GM12873 (cell line): ENCODE measurements around the gene GDPD4.

Source experiments
- TF ChIP-seq, protein P1 (sequence below): IDR thresholded peaks from 2 replicates; pipeline ENCODE4 v1.5.1; 2012; ENCODE audit warnings: low read depth, mild to moderate bottlenecking, moderate library complexity, low read length, control low read depth; ENCODE audit not compliant: insufficient read depth; ENCODE audit errors: missing control alignments

GDPD4 gene

DNA sequence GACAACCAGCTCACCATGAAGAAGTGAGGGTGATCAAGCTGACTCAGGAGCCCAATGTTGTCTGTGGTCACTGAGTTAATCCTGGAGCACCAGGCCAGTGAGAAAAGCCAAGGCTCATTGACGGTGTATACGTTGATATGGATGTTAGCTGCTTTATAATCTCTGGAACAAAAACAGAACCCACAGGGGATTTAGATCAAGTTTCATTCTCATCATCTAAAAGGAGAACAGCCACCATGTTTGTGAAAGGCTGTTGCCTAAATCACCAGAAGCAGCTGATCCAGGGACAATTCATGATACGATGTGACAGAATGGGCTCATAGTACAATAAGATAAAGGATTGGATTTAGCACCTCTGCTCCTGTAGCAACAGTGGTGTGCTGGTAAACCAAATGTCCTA, 68.5 kb downstream of the GDPD4 start:
- TF ChIP-seq, protein P1, sequence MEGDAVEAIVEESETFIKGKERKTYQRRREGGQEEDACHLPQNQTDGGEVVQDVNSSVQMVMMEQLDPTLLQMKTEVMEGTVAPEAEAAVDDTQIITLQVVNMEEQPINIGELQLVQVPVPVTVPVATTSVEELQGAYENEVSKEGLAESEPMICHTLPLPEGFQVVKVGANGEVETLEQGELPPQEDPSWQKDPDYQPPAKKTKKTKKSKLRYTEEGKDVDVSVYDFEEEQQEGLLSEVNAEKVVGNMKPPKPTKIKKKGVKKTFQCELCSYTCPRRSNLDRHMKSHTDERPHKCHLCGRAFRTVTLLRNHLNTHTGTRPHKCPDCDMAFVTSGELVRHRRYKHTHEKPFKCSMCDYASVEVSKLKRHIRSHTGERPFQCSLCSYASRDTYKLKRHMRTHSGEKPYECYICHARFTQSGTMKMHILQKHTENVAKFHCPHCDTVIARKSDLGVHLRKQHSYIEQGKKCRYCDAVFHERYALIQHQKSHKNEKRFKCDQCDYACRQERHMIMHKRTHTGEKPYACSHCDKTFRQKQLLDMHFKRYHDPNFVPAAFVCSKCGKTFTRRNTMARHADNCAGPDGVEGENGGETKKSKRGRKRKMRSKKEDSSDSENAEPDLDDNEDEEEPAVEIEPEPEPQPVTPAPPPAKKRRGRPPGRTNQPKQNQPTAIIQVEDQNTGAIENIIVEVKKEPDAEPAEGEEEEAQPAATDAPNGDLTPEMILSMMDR = no peak

DNA sequence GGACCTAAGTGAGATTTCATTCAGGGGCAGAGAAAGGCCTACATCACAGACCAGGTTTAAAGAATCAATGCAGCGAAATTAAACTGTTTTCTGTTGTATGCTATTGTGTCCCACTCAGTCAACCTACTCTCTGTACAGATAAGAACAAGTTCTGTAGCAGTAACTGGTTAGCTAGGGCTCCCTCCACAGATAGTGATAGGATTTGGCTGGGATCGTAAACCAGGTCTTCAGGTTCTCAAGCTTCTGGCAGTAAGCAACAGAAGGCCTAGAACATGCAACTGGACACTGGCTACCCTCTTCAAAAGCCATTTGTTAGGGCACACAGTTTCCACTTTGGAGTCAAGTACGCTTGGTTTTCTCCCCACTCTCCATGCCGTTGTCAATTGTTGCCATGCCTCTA, 69.2 kb downstream of the GDPD4 start:
- TF ChIP-seq, protein P1 = no peak

DNA sequence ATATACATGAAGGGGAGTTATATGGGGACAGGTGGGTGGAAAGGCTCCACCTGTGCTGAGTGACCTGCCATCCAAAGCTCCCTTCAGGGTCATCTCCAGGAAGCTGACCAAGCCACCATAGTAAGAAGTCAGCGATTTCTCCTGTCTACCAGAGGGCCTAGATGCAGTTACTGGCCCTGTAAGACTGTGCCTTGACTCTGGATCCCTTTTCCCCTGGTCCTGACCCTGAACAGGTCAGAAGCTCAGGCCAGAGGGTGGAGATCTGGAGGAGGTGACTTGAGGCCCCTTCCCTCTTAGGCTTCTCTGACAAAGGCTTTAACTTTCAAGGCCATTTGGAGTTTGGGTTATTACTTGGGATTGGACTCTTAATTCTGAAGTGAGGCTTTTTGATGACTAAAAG, 69.7 kb downstream of the GDPD4 start:
- TF ChIP-seq, protein P1 = no peak

DNA sequence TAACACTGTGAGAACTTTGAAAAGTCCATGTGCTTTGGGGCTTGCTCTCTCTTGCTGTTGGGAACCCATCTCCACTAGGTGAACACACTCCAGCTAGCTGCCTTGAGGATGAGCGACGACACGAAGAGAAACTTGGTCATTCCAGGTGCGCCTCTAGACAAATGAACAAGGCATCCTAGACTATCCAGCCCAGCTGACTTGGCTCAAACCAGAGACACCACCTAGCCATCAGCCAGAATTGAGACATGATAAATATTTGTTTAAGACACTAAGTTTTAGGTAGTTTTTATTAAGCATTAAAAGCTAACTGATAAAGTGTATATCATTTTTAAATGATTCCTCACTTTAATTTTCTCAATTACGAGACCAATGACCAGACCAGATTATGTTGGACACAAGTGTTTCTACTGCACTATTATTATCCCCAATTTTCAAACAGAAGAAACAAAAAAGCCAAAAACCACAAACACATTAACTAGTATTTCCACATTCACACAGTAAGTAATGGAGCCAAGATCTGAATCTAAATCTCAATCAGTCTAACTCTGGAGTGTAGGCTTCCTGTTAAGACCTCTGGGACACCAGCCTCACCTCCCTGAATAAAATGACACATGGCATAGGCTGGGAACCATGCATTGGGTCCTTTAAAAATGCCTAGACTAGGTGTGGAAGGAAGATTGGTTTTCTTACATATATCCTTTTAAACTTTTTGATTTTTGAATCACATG, 70.4 kb downstream of the GDPD4 start:
- TF ChIP-seq, protein P1 = no peak

DNA sequence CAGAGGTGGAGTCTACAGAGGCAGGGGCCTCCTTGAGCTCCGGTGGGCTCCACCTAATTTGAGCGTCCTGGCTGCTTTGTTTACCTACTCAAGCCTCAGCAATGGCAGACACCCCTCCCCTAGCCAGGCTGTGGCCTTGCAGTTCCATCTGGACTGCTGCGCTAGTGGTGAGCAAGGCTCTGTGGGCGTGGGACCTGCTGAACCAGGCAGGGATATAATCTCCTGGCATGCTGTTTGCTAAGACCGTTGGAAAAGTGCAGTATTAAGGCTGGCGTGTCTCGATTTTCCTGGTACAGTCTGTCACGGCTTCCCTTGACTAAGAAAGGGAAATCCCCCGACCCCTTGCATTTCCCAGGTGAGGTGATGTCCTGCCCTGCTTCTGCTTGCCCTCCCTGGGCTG, 77.7 kb downstream of the GDPD4 start:
- TF ChIP-seq, protein P1 = no peak

DNA sequence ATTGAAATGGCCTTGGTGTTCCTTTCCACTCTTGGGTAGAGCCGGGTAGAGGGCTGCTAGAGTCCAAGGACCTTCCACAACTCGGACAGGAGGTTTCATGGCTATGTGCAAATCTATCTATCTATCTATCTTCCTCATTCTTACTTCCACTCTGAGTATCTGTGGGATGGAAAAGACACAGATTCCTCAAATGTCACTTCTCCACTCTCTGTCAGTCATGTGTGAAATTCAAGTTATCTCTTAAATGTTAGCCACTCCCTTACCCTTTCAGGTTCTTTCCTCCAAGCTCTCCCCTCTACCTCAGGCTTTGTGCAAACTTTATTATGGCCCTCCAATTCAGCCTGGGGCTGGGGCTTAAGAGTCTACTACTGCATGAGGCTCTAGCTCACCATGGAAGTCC, 84.3 kb downstream of the GDPD4 start:
- TF ChIP-seq, protein P1 = no peak

DNA sequence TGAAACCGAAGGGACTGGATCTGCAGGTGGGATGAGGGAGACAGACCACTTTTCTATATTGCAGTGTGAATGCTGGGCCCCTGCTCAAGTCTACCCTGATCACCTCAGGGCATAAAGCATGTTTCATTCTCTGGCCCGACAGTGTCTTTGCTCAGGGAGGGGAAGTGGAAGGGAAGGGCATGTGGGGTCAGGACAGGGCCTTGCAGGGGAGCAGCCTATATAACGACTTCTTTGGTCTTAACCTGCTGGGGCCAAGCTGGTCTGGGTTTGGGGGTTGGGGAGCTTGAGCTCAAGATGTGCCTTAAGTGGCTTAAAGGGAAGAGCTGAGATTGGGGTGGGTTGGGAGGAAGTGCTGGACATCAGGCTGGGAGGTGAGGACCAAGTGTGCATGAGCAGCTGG, 86.4 kb downstream of the GDPD4 start:
- TF ChIP-seq, protein P1 = no peak
